Measurements from ENCODE around the gene PALLD.

DNA sequence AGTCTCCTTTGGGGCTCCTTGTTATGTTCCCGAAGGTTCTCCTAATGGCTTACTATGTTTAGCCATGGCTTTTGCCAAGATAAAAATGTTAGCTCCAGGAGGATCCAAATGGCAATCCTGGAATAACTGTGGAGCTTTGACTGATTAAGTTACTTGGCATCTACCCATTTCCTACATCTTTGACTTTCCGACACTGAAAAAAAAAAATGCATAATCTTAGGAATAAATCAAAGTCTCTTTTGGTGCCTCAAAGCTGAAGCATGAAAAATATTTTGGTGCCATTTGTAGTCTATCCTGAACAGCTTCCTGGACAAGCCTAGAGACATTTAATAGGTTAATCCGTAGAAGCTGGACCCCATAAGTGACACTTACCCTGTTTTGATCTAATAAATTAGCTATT is 191.7 kb downstream of the PALLD start:
- no peak for TF ChIP-seq SPI1 (IDR thresholded peaks at IDR 0.05; ENCODE audit: low read depth, low read length)
- no peak for TF ChIP-seq POLR2AphosphoS5 (IDR thresholded peaks at IDR 0.05; ENCODE audit: low read depth, low read length)

Measured in GM12891 (cell line).